HCT116 (cell line): ENCODE results near the gene EPHA1. TPM values are rescaled to one million over a fixed set of nuclear protein-coding genes. Genes with fewer than 3 reads are reported as not detected.
A peak's percentile ranks its signal among the peaks of the same experiment; 100 is the strongest.

Source experiments
- ATAC-seq: fragments of 200-7000 bp; cut with Tn5 transposase; 2 replicates; pipeline ENCODE4 v1.9.1; 2020; ENCODE audit warnings: mild to moderate bottlenecking, moderate library complexity
- BruUV-seq: library from RNA; stranded (reverse); fragments of 400-500 nt; replicated peaks from 2 replicates; lab custom pipeline; 2021; lab: Mats Ljungman, UMichigan
- CTCF ChIA-PET: fragments of 300-600 bp; sonication (Branson Sonifier 250); formaldehyde crosslinking; loops from one replicate; lab custom pipeline; 2021; ENCODE audit warnings: antibody characterized with exemption; lab: Charles Lee
- POLR2A ChIA-PET: fragments of 300-600, 350-600 bp; sonication (Branson Sonifier 250); formaldehyde crosslinking; loops from one replicate; lab custom pipeline; 2021; ENCODE audit warnings: antibody characterized with exemption; lab: Charles Lee
- RAD21 ChIA-PET, 2 experiments: fragments of 300-600 bp; sonication (Branson Sonifier 250); formaldehyde crosslinking; loops; one replicate each; lab custom pipeline; 2023; ENCODE audit warnings: low total read pairs in 2 of 2; ENCODE audit not compliant: uncharacterized antibody in 2 of 2, unreplicated experiment in 2 of 2, low non-redundant PET in 1 of 2; lab: Charles Lee
- DNase-seq: peaks from one replicate; pipeline ENCODE4 v3.0.0-alpha.2; 2010; ENCODE audit warnings: low read depth, low spot score
- H2AFZ ChIP-seq: fragments of 200-600 bp; shearing (Covaris generic), sonication (generic); 2 replicates; pipeline ENCODE4 v1.6.1; 2017; ENCODE audit warnings: low read depth, mixed run types, mixed read lengths, antibody characterized with exemption, low read length; ENCODE audit not compliant: poor library complexity, severe bottlenecking
- H3K27ac ChIP-seq: 2 replicates; pipeline ENCODE4 v1.5.1; 2012; ENCODE audit warnings: low read depth, low read length
- H3K27me3 ChIP-seq: fragments of 200-600 bp; sonication (generic); 2 replicates; pipeline ENCODE4 v1.6.1; 2016; ENCODE audit warnings: mixed run types, low read length, mixed read lengths; ENCODE audit not compliant: insufficient read depth
- H3K36me3 ChIP-seq, 2 experiments: fragments of 200-500 bp in 1 of 2; fragments of 200-600 bp in 1 of 2; sonication (Bioruptor generic) in 1 of 2; sonication (generic) in 1 of 2; 2 replicates each; pipeline versions ENCODE4 v1.5.1 to v1.6.1; 2014 to 2016; ENCODE audit warnings: low read length in 2 of 2, inconsistent platforms in 1 of 2, mixed read lengths in 1 of 2, mixed run types in 1 of 2; ENCODE audit not compliant: insufficient read depth in 2 of 2, control insufficient read depth in 1 of 2
- H3K4me1 ChIP-seq, 2 experiments: fragments of 200-600 bp in 1 of 2; sonication (generic) in 1 of 2; 2 replicates each; pipeline versions ENCODE4 v1.5.1 to v1.6.1; 2012 to 2017; ENCODE audit warnings: low read length in 2 of 2, inconsistent platforms in 1 of 2, mild to moderate bottlenecking in 1 of 2, mixed read lengths in 1 of 2, mixed run types in 1 of 2, moderate library complexity in 1 of 2; ENCODE audit not compliant: insufficient read depth in 2 of 2, control insufficient read depth in 1 of 2
- H3K4me2 ChIP-seq: fragments of 200-600 bp; sonication (generic); 2 replicates; pipeline ENCODE4 v1.6.1; 2017; ENCODE audit warnings: mixed run types, low read length, mixed read lengths
- H3K4me3 ChIP-seq, 2 experiments: fragments of 200-600 bp in 1 of 2; sonication (generic) in 1 of 2; replicated peaks in 1 of 2; 2 replicates each; pipeline ENCODE4 v1.5.1; 2011 to 2016; ENCODE audit warnings: low read length in 2 of 2, control low read depth in 1 of 2, low read depth in 1 of 2, mild to moderate bottlenecking in 1 of 2, mixed read lengths in 1 of 2, mixed run types in 1 of 2
- H3K79me2 ChIP-seq: fragments of 200-600 bp; sonication (generic); 2 replicates; pipeline ENCODE4 v1.6.1; 2017; ENCODE audit warnings: mild to moderate bottlenecking, mixed run types, low read length, moderate library complexity, mixed read lengths; ENCODE audit not compliant: insufficient read depth
- H3K9ac ChIP-seq: fragments of 200-600 bp; sonication (generic); 2 replicates; pipeline ENCODE4 v1.6.1; 2016; ENCODE audit warnings: low read length, mixed read lengths
- H3K9me2 ChIP-seq: fragments of 200-600 bp; sonication (generic), shearing (Covaris generic); 2 replicates; pipeline ENCODE4 v1.6.1; 2017; ENCODE audit warnings: mixed run types, mild to moderate bottlenecking, moderate library complexity; ENCODE audit not compliant: insufficient read depth
- H3K9me3 ChIP-seq, 2 experiments: fragments of 200-500 bp in 1 of 2; fragments of 200-600 bp in 1 of 2; sonication (Bioruptor generic) in 1 of 2; sonication (generic) in 1 of 2; 2 replicates each; pipeline ENCODE4 v1.6.1; 2014 to 2017; ENCODE audit warnings: low read length in 2 of 2, mixed read lengths in 2 of 2, inconsistent platforms in 1 of 2, low read depth in 1 of 2, mild to moderate bottlenecking in 1 of 2, mixed run types in 1 of 2, moderate library complexity in 1 of 2; ENCODE audit not compliant: control insufficient read depth in 1 of 2, insufficient read depth in 1 of 2
- H4K20me1 ChIP-seq: fragments of 200-600 bp; sonication (generic), shearing (Covaris generic); 2 replicates; pipeline ENCODE4 v1.6.1; 2017; ENCODE audit warnings: mixed run types, mild to moderate bottlenecking, moderate library complexity; ENCODE audit not compliant: insufficient read depth
- EGR1 ChIP-seq: IDR thresholded peaks from 2 replicates; pipeline ENCODE4 v1.6.1; 2012; ENCODE audit warnings: low read depth
- EZH2 ChIP-seq: fragments of 200-600 bp; sonication (generic); IDR thresholded peaks from 2 replicates; pipeline ENCODE4 v1.6.1; 2017; ENCODE audit warnings: antibody characterized with exemption, mixed run types
- JUND ChIP-seq: IDR thresholded peaks from 2 replicates; pipeline ENCODE4 v1.6.1; 2012
- SIN3A ChIP-seq: IDR thresholded peaks from 2 replicates; pipeline ENCODE4 v1.6.1; 2012; ENCODE audit warnings: low read depth
- SP1 ChIP-seq: IDR thresholded peaks from 2 replicates; pipeline ENCODE4 v1.6.1; 2012; ENCODE audit warnings: low read depth
- SRF ChIP-seq: IDR thresholded peaks from 2 replicates; pipeline ENCODE4 v1.6.1; 2012; ENCODE audit warnings: low read depth
- TCF7L2 ChIP-seq: IDR thresholded peaks from 2 replicates; pipeline ENCODE4 v1.7.0; 2011; ENCODE audit warnings: borderline replicate concordance, inconsistent platforms; ENCODE audit not compliant: insufficient read depth, insufficient read length; ENCODE audit errors: extremely low read depth
- YY1 ChIP-seq: IDR thresholded peaks from 2 replicates; pipeline ENCODE4 v1.6.1; 2011; ENCODE audit warnings: low read length, low read depth, moderate library complexity, mild to moderate bottlenecking; ENCODE audit not compliant: insufficient replicate concordance; ENCODE audit errors: extremely low read depth
- ZNF274 ChIP-seq: fragments of 200-500 bp; sonication (Bioruptor generic); IDR thresholded peaks from 2 replicates; pipeline ENCODE4 v1.6.1; 2014; ENCODE audit warnings: mild to moderate bottlenecking, low read depth, low read length, inconsistent platforms
- intact Hi-C: fragments of 100-400 bp; cut with micrococcal nuclease; formaldehyde crosslinking; loops from 2 replicates; pipeline ENCODE4 v1.10.0; 2022
- total RNA-seq: library from RNA; stranded (reverse); gene quantifications from one replicate; pipeline ENCODE4 v1.2.1, GENCODE V29; 2021; ENCODE audit not compliant: unreplicated experiment
- TF ChIP-seq, protein P1 (sequence below): IDR thresholded peaks from 2 replicates; pipeline ENCODE4 v1.6.1; 2012; ENCODE audit warnings: low read depth
- TF ChIP-seq, protein P2 (sequence below): IDR thresholded peaks from 2 replicates; pipeline ENCODE4 v1.6.1; 2011; ENCODE audit warnings: mild to moderate bottlenecking, low read length, moderate library complexity; ENCODE audit not compliant: insufficient replicate concordance; ENCODE audit errors: extremely low read depth
- TF ChIP-seq, protein P3 (sequence below): IDR thresholded peaks from 2 replicates; pipeline ENCODE4 v1.6.1; 2012

EPHA1 gene
- total RNA-seq, 1 experiment from 2014 or later = 29.9 TPM

DNA sequence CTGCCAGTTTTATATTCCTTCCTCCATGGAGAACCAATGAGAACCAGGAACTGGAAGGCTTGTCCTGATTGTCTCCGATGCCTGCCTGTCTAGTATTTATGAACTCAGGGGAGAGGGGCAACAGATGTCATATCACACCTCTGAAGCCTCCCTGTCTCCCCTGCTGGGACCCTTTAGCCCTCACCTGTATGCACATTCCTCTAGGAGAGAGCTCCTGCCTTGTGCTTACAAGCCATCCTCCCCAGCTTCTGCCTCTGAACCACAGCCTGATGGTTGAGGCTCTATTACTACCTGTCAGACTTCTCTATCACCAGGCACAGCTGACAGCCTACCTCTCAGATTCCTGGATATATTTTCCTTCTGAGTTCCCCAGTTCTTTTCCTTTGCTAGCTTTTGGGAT, 40.3 kb downstream of the EPHA1 start:
- no peaks in the 10 kb centered on the region for H3K27me3 ChIP-seq
- no peaks in the 10 kb centered on the region for H3K36me3 ChIP-seq
- H3K4me3 ChIP-seq = no peak overlapping the region
- no peak for DNase-seq
- intact Hi-C loops = no loop called here
- ChIA-PET RAD21 (no interaction called here), CTCF (interaction anchor here (1.0 kb wide), 1 partner anchor 12 kb away, joined by 5 read pairs; no protein-coding TSS in a partner anchor)
- no peaks in the 10 kb centered on the region for H3K79me2 ChIP-seq
- peak overlapping the region; percentile 7 for H3K27ac ChIP-seq
- H4K20me1 ChIP-seq = no peaks in the 10 kb centered on the region
- BruUV-seq = no TSS peak
- H3K9me2 ChIP-seq = no peaks in the 10 kb centered on the region
- H3K4me1 ChIP-seq = peaks cover 11 to 43% of the 10 kb centered on the region in 2 experiments
- peak overlapping the region; percentile 59 for H3K4me2 ChIP-seq
- TF ChIP-seq, protein P1, sequence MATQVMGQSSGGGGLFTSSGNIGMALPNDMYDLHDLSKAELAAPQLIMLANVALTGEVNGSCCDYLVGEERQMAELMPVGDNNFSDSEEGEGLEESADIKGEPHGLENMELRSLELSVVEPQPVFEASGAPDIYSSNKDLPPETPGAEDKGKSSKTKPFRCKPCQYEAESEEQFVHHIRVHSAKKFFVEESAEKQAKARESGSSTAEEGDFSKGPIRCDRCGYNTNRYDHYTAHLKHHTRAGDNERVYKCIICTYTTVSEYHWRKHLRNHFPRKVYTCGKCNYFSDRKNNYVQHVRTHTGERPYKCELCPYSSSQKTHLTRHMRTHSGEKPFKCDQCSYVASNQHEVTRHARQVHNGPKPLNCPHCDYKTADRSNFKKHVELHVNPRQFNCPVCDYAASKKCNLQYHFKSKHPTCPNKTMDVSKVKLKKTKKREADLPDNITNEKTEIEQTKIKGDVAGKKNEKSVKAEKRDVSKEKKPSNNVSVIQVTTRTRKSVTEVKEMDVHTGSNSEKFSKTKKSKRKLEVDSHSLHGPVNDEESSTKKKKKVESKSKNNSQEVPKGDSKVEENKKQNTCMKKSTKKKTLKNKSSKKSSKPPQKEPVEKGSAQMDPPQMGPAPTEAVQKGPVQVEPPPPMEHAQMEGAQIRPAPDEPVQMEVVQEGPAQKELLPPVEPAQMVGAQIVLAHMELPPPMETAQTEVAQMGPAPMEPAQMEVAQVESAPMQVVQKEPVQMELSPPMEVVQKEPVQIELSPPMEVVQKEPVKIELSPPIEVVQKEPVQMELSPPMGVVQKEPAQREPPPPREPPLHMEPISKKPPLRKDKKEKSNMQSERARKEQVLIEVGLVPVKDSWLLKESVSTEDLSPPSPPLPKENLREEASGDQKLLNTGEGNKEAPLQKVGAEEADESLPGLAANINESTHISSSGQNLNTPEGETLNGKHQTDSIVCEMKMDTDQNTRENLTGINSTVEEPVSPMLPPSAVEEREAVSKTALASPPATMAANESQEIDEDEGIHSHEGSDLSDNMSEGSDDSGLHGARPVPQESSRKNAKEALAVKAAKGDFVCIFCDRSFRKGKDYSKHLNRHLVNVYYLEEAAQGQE = no peak
- no peak for TF ChIP-seq JUND
- no peak for TF ChIP-seq SP1
- no peak for TF ChIP-seq ZNF274
- no peak for TF ChIP-seq EGR1
- TF ChIP-seq, protein P2, sequence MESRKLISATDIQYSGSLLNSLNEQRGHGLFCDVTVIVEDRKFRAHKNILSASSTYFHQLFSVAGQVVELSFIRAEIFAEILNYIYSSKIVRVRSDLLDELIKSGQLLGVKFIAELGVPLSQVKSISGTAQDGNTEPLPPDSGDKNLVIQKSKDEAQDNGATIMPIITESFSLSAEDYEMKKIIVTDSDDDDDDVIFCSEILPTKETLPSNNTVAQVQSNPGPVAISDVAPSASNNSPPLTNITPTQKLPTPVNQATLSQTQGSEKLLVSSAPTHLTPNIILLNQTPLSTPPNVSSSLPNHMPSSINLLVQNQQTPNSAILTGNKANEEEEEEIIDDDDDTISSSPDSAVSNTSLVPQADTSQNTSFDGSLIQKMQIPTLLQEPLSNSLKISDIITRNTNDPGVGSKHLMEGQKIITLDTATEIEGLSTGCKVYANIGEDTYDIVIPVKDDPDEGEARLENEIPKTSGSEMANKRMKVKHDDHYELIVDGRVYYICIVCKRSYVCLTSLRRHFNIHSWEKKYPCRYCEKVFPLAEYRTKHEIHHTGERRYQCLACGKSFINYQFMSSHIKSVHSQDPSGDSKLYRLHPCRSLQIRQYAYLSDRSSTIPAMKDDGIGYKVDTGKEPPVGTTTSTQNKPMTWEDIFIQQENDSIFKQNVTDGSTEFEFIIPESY = no peak
- no peak for TF ChIP-seq SRF
- no peak for TF ChIP-seq SIN3A
- TF ChIP-seq YY1 = no peak
- no peak for TF ChIP-seq TCF7L2
- no peak for TF ChIP-seq EZH2
- TF ChIP-seq, protein P3, sequence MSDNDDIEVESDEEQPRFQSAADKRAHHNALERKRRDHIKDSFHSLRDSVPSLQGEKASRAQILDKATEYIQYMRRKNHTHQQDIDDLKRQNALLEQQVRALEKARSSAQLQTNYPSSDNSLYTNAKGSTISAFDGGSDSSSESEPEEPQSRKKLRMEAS = no peak
- TF ChIP-seq, all 23 proteins: peak for 0
- peak; percentile 40 for ATAC-seq
- Histone ChIP-seq H3K9me3 (no peaks in the 10 kb centered on the region), H2AFZ (peak overlapping the region; percentile 75), H3K9ac (no peak overlapping the region)
- POLR2A ChIA-PET = interaction anchor here (0.9 kb wide), 1 partner anchor 13 kb away, joined by 3 read pairs; no protein-coding TSS in a partner anchor
